ENCODE data around the gene CNOT3. TPM values are rescaled to one million over a fixed set of nuclear protein-coding genes. Genes with fewer than 3 reads are reported as not detected.

Gene CNOT3
- total RNA-seq, 1 donor from 2014 or later, result 95.5 TPM

DNA sequence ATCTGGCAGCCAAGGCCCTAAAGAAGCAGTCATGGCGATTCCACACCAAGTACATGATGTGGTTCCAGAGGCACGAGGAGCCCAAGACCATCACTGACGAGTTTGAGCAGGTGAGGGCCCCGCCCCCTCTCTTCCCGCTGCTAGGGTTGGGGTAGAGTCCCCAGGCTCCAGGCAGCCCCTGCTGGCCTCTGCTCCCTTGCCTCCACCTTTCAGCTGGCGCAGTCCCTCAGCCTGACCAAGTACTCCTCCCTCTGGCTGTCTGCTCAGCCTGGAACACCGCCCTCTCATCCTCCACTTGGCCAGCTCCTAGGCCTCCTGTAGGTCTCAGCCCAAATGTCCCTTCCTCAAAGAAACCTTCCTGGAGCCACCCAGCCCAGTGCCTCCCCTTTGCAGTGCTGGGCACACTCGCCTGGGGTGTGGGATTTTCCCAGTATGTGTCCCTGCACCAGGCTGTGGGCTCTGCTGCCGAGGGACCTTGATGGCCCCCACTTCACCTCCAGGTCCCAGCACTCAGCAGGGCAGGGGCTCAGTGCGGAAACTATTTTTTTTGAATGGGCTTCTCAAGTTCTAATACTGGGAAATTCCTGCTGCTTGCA is 16.3 kb downstream of the CNOT3 start:
- Mint-ChIP-seq H3K27me3 (ENCODE audit: low read depth) (peaks cover 3% of the 10 kb centered on the region), H3K27ac (ENCODE audit: unreplicated experiment) (no peak overlapping the region), H3K4me1 (peaks cover 12% of the 10 kb centered on the region), H3K4me3 (peak overlapping the region; percentile 65), H3K9me3 (no peaks in the 10 kb centered on the region), H3K36me3 (ENCODE audit: low read depth) (peaks cover 9% of the 10 kb centered on the region)
- TF ChIP-seq, protein P1, sequence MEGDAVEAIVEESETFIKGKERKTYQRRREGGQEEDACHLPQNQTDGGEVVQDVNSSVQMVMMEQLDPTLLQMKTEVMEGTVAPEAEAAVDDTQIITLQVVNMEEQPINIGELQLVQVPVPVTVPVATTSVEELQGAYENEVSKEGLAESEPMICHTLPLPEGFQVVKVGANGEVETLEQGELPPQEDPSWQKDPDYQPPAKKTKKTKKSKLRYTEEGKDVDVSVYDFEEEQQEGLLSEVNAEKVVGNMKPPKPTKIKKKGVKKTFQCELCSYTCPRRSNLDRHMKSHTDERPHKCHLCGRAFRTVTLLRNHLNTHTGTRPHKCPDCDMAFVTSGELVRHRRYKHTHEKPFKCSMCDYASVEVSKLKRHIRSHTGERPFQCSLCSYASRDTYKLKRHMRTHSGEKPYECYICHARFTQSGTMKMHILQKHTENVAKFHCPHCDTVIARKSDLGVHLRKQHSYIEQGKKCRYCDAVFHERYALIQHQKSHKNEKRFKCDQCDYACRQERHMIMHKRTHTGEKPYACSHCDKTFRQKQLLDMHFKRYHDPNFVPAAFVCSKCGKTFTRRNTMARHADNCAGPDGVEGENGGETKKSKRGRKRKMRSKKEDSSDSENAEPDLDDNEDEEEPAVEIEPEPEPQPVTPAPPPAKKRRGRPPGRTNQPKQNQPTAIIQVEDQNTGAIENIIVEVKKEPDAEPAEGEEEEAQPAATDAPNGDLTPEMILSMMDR (conservative IDR thresholded peaks at IDR 0.05), result no peak
- DNase-seq (ENCODE audit: low read depth, low spot score), result no peak

DNA sequence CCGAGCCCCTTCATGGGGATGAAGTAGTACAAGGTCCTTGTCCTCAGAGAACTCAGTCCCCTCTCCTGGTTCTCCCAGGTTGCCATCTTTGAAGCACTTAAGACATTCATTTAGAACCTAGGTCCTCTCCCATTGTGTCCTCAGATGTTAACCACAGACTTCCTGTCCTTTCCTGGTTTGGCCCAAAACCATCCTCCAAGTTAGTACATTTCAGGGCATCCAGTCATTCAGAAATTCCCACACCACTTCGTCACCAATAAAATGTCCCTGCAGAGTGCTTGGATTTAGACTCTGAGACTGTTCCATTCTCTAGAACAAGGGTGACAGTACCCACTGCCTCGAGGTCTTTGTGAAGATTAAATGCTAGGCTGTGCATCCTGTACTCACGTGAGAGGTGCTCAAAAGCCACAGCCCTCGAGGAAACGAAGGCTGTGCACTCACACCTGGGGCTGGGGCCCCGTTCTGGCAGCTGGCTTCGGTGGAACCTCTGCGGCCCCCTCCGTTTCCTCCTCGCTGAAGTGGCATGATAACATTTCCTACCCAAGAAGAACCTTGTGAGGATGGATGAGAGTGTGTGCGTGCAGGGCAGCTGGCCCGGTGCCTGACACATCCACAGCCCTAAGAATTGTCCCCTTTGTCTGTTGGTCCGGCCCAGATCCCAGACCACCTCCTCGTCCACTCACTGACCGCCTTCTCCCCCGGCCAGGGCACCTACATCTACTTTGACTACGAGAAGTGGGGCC is 17.2 kb downstream of the CNOT3 start:
- DNase-seq (ENCODE audit: low read depth, low spot score), result no peak
- Mint-ChIP-seq H3K36me3 (ENCODE audit: low read depth) (peaks cover 13% of the 10 kb centered on the region), H3K9me3 (no peaks in the 10 kb centered on the region), H3K27me3 (ENCODE audit: low read depth) (peaks cover 7% of the 10 kb centered on the region), H3K4me3 (peak overlapping the region; percentile 65), H3K4me1 (peaks cover 21% of the 10 kb centered on the region), H3K27ac (ENCODE audit: unreplicated experiment) (no peak overlapping the region)
- TF ChIP-seq, protein P1 (conservative IDR thresholded peaks at IDR 0.05), result no peak

DNA sequence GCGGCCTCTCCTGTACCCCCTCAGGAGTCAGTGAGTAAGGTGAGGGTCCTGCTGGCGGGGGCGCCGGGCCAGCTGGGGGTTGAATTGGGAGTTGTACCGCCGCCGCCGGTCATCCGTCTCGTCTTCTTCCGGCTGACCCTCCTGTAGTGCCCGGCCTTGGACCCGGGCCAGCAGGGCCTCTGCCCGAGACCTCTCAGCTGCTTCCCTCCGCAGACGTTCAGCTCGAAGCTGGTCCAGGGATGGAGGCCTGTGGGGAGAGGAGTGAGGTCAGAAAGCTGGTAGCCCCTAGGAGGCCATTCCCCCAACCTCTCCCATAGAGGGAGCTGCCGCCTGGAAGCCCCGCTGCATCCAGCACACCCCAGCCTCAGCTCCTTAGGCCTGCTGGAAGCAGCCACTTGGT is 18.1 kb downstream of the CNOT3 start:
- H3K4me1 Mint-ChIP-seq, result peaks cover 29% of the 10 kb centered on the region
- H3K9me3 Mint-ChIP-seq, result no peaks in the 10 kb centered on the region
- peaks cover 16% of the 10 kb centered on the region for H3K36me3 Mint-ChIP-seq (ENCODE audit: low read depth)
- DNase-seq (ENCODE audit: low read depth, low spot score), result no peak
- H3K27me3 Mint-ChIP-seq (ENCODE audit: low read depth), result peaks cover 10% of the 10 kb centered on the region
- H3K27ac Mint-ChIP-seq (ENCODE audit: unreplicated experiment), result peak overlapping the region; percentile 35
- TF ChIP-seq, protein P1 (conservative IDR thresholded peaks at IDR 0.05), result no peak
- peak overlapping the region; percentile 47 for H3K4me3 Mint-ChIP-seq

DNA sequence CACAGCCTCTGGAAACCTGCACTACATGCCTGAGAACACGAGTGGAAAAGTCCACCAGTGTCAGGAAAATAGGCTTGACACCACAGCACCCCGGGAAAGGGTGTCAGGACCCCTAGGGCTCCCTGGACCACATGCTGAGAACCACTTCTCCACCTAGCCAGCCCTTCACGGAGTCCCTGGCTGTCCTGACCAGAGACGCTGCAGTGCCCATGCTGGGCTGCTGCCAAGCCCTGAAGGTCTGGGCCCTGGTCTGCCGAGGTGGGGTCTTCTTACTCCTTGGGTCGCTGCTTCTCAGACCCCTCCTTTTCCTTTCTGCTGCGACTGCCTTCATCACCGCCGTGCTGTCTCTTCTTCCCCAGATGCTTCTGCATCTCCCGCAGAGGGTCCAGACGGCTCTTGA is 18.9 kb downstream of the CNOT3 start:
- Mint-ChIP-seq H3K36me3 (ENCODE audit: low read depth) (peaks cover 12% of the 10 kb centered on the region), H3K4me3 (peak overlapping the region; percentile 78), H3K27ac (ENCODE audit: unreplicated experiment) (peak overlapping the region; percentile 16), H3K27me3 (ENCODE audit: low read depth) (peaks cover 7% of the 10 kb centered on the region), H3K4me1 (peaks cover 34% of the 10 kb centered on the region), H3K9me3 (no peaks in the 10 kb centered on the region)
- no peak for DNase-seq (ENCODE audit: low read depth, low spot score)
- TF ChIP-seq, protein P1 (conservative IDR thresholded peaks at IDR 0.05), result no peak

DNA sequence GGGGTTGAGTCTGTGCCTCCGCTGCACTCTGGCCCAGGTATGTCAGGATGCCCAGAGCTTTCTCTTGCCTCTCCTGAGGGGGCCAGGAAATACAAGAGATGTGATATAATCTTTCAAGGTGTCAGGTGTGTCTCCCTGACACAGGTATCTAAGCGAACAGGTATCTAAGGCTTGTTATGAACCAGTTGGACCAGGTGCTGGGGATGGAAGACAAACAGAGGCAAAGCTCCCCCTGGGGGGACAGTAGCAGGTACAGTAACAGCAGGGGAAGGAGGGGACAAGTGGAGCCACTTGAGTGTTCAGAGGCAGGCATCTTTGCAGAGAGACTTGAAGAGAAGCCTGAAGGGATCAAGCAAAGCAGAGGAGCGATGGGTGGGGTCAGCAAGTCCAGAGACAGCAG is 19.4 kb downstream of the CNOT3 start:
- H3K4me1 Mint-ChIP-seq, result peaks cover 34% of the 10 kb centered on the region
- no peaks in the 10 kb centered on the region for H3K9me3 Mint-ChIP-seq
- TF ChIP-seq, protein P1 (conservative IDR thresholded peaks at IDR 0.05), result no peak
- H3K27ac Mint-ChIP-seq (ENCODE audit: unreplicated experiment), result peak overlapping the region; percentile 16
- peaks cover 12% of the 10 kb centered on the region for H3K36me3 Mint-ChIP-seq (ENCODE audit: low read depth)
- no peak for DNase-seq (ENCODE audit: low read depth, low spot score)
- peak overlapping the region; percentile 78 for H3K4me3 Mint-ChIP-seq
- peaks cover 7% of the 10 kb centered on the region for H3K27me3 Mint-ChIP-seq (ENCODE audit: low read depth)
